Ovary (tissue), 9 donors: ENCODE measurements around the gene SVOP. TPM values are rescaled to one million over a fixed set of nuclear protein-coding genes. Genes with fewer than 3 reads are reported as not detected.
"Not testable (repeated sequence)": the region's sequence is repeated elsewhere in the genome, so short reads cannot be mapped to it uniquely, and the experiment has no call there.

ENCODE experiments used
- DNase-seq, 5 donors: peaks; one replicate each; pipeline ENCODE4 v3.0.0-alpha.2; 2019 to 2020
- H3K27ac ChIP-seq, 2 donors: fragments of 200-600 bp; one replicate each; pipeline versions ENCODE4 v1.5.1 to v1.8.0; 2019 to 2022
- H3K27me3 ChIP-seq: fragments of 200-600 bp; one replicate; pipeline ENCODE4 v1.8.0; 2022
- H3K36me3 ChIP-seq: fragments of 200-600 bp; sonication (generic); one replicate; pipeline ENCODE4 v1.5.1; 2019
- H3K4me1 ChIP-seq: one replicate; pipeline ENCODE4 v1.8.1; 2013; ENCODE audit warnings: mild to moderate bottlenecking, moderate library complexity; ENCODE audit not compliant: insufficient read depth
- H3K4me3 ChIP-seq: fragments of 200-600 bp; sonication (generic); one replicate; pipeline ENCODE4 v1.5.1; 2017
- H3K9me3 ChIP-seq, 2 donors: fragments of 200-600 bp in 1 of 2; sonication (generic) in 1 of 2; one replicate each; pipeline versions ENCODE4 v1.5.1 to v1.8.1; 2013 to 2019; ENCODE audit warnings: mild to moderate bottlenecking in 1 of 2, moderate library complexity in 1 of 2
- CTCF ChIP-seq, 3 donors: fragments of 450-650 bp in 2 of 3; fragments of 200-600 bp in 1 of 3; IDR thresholded peaks; one replicate each; pipeline versions ENCODE4 v1.5.1 to v1.8.0; 2016 to 2022; ENCODE audit warnings: antibody characterized with exemption in 3 of 3, mild to moderate bottlenecking in 1 of 3
- EP300 ChIP-seq: sonication (generic); formaldehyde crosslinking; IDR thresholded peaks from one replicate; pipeline ENCODE4 v1.6.1; 2017; ENCODE audit warnings: antibody characterized with exemption
- POLR2A ChIP-seq: fragments of 450-650 bp; IDR thresholded peaks from one replicate; pipeline ENCODE4 v1.6.1; 2017; ENCODE audit warnings: antibody characterized with exemption, mild to moderate bottlenecking, moderate library complexity
- WGBS, 3 donors: extraction: QIAGEN DNeasy Blood & Tissue Kit in 1 of 3; methylation state at CpG; one replicate each; pipeline versions ENCODE4 v1.1.5 to v1.1.7; 2013 to 2017; 5-methylcytosine and 5-hydroxymethylcytosine counted together
- intact Hi-C, 4 donors: fragments of 100-400 bp; cut with DNase I; formaldehyde crosslinking; loops; one replicate each; pipeline versions ENCODE4 v1.11.0 to v1.15.1; 2022 to 2023
- polyA plus RNA-seq, 2 donors: library from polyadenylated mRNA; stranded (reverse); fragments of 200-250 nt in 1 of 2; fragments of 350-450 nt in 1 of 2; fragmentation: Illumina TruSeq in 1 of 2; extraction: RNeasy Lipid Tissue Mini Kit (QIAGEN cat#74804) in 1 of 2; gene quantifications; one replicate each; pipeline ENCODE4 v1.2.3, GENCODE V29; 2013 to 2014
- total RNA-seq, 7 donors: library from RNA; depleted of rRNA in 2 of 7; stranded (reverse); fragments of >200 nt in 2 of 7; fragmentation: NEBNext Ultra II Directional in 3 of 7; extraction: Animal tissue kit (Norgen Biotek cat#: 25700) in 3 of 7; gene quantifications; one replicate each; pipeline versions ENCODE4 v1.1.0 to v1.2.4, GENCODE V29; 2016 to 2023
- donor health status: DM: no; HTN: no; CAD: no; lungs with moderate emphysema.
- donor health status: DM: no; HTN: no; CAD: no.
- donor health status: Bipolar disorder and iron deficiency.
- donor health status: DM: yes; HTN: yes; CAD: no.
- donor health status: DM: no; HTN: no; CAD: no.
- donor health status: DM: yes; HTN: yes; CAD: no.

SVOP gene
- total and polyA plus RNA-seq, 9 donors: not detected

- no peak for DNase-seq
- intact Hi-C loops: no loop called here
- TF ChIP-seq CTCF (IDR thresholded peaks at IDR 0.05): no peak
- no peak for TF ChIP-seq EP300
- TF ChIP-seq POLR2A: no peak
- H3K27me3 ChIP-seq: no peaks in the 10 kb centered on the region
- no peak overlapping the region for H3K27ac ChIP-seq
- no peak overlapping the region for H3K4me3 ChIP-seq
- 57 to 61% (median 59%) methylated on average over 3 of the region's 3 CpGs for WGBS, 3 donors
- no peaks in the 10 kb centered on the region for H3K36me3 ChIP-seq
- H3K9me3 ChIP-seq: no peaks in the 10 kb centered on the region
- no peaks in the 10 kb centered on the region for H3K4me1 ChIP-seq
These were observed 16.9 kb downstream of the SVOP start for GRCh38 chr12:109004017-109004416.

- Histone ChIP-seq H3K4me1 (no peaks in the 10 kb centered on the region), H3K27ac (no peak overlapping the region), H3K4me3 (no peak overlapping the region), H3K27me3 (no peaks in the 10 kb centered on the region), H3K9me3 (no peaks in the 10 kb centered on the region), H3K36me3 (no peaks in the 10 kb centered on the region)
- intact Hi-C loops: no loop called here
- DNase-seq: no peak
- TF ChIP-seq CTCF (IDR thresholded peaks at IDR 0.05): no peak
- WGBS, 3 donors: 88 to 90% (median 88%) methylated on average over 6 of the region's 6 CpGs
These were observed 24.5 kb downstream of the SVOP start for GRCh38 chr12:108996320-108996719.

GRCh38 chr12:108995370-108995992, 25.4 kb downstream of the SVOP start:
- Histone ChIP-seq H3K4me3 (no peak overlapping the region), H3K9me3 (no peaks in the 10 kb centered on the region), H3K4me1 (no peaks in the 10 kb centered on the region), H3K27ac (no peak overlapping the region), H3K27me3 (no peaks in the 10 kb centered on the region), H3K36me3 (no peaks in the 10 kb centered on the region)
- TF ChIP-seq EP300: no peak
- no peak for TF ChIP-seq CTCF (IDR thresholded peaks at IDR 0.05)
- TF ChIP-seq POLR2A: no peak
- intact Hi-C loops: no loop called here
- no peak for DNase-seq
- 94 to 95% (median 94%) methylated on average over 6 of the region's 6 CpGs for WGBS, 3 donors

GRCh38 chr12:108990103-108990502, 30.8 kb downstream of the SVOP start:
- WGBS, 3 donors: 48 to 73% (median 49%) methylated on average over 5 of the region's 5 CpGs
- H3K4me3 ChIP-seq, H3K9me3 ChIP-seq, H3K36me3 ChIP-seq, DNase-seq, intact Hi-C loops, H3K4me1 ChIP-seq, H3K27ac ChIP-seq, H3K27me3 ChIP-seq: not testable (repeated sequence)

GRCh38 chr12:108989376-108989775, 31.5 kb downstream of the SVOP start:
- no peaks in the 10 kb centered on the region for H3K4me1 ChIP-seq
- 31 to 49% (median 44%) methylated on average over 5 of the region's 5 CpGs for WGBS, 3 donors
- no peak overlapping the region for H3K4me3 ChIP-seq
- H3K27ac ChIP-seq: no peak overlapping the region
- no peaks in the 10 kb centered on the region for H3K27me3 ChIP-seq
- TF ChIP-seq CTCF (IDR thresholded peaks at IDR 0.05): no peak
- no peak for TF ChIP-seq EP300
- no peak for TF ChIP-seq POLR2A
- no peaks in the 10 kb centered on the region for H3K36me3 ChIP-seq
- intact Hi-C loops: no loop called here
- no peaks in the 10 kb centered on the region for H3K9me3 ChIP-seq
- no peak for DNase-seq
